Measurements from ENCODE around the gene COASY.

DNA sequence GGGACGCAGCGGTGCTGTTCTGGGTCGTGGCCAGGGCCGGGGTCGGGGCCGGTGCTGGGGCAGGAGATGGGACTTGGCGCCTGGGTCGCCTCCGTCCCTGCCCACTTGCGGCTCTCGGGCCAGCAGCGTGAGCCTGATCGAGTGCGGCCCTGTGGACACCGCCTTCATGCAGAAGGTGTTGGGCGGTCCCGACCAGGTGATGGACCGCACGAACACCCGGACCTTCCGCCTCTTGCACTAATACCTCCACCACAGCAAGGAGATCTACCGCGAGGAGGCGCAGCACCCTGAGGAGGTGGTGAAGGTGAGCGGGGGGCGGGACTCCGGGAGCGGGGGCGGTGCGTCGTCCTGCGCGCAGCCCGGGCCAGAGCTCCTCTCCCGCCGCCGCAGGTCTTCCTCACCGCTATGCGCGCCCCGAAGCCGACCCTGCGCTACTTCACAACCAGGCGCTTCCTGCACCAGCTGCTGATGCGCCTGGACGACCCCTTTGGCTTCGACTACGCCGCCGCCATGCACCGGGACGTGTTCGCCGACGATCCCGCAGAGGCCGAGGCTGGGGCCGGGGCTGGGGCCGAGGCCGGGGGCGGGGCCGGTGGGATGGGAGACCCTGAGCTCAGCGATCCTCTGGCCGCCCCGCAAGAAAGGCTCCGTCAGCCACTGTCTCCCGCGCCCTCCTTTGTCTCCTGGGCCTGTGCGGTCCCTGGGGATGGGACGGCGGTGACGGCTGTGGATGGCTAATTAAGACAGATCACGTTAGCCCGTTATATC, 13.7 kb upstream of the COASY start:
- TF ChIP-seq, protein P1, sequence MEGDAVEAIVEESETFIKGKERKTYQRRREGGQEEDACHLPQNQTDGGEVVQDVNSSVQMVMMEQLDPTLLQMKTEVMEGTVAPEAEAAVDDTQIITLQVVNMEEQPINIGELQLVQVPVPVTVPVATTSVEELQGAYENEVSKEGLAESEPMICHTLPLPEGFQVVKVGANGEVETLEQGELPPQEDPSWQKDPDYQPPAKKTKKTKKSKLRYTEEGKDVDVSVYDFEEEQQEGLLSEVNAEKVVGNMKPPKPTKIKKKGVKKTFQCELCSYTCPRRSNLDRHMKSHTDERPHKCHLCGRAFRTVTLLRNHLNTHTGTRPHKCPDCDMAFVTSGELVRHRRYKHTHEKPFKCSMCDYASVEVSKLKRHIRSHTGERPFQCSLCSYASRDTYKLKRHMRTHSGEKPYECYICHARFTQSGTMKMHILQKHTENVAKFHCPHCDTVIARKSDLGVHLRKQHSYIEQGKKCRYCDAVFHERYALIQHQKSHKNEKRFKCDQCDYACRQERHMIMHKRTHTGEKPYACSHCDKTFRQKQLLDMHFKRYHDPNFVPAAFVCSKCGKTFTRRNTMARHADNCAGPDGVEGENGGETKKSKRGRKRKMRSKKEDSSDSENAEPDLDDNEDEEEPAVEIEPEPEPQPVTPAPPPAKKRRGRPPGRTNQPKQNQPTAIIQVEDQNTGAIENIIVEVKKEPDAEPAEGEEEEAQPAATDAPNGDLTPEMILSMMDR (IDR thresholded peaks at IDR 0.05): peak in 2 of 4 experiments; percentile 25 to 50
- no peak for TF ChIP-seq POLR2A (IDR thresholded peaks at IDR 0.05)
- TF ChIP-seq POLR2AphosphoS5 (IDR thresholded peaks at IDR 0.05): no peak
- no peak for TF ChIP-seq EP300 (IDR thresholded peaks at IDR 0.05)
